GM10266 (cell line): ENCODE data around the gene MYEOV.

Source experiments
- DNase-seq: peaks from one replicate; pipeline ENCODE4 v3.0.0; 2012; ENCODE audit errors: extremely low spot score
- TF ChIP-seq, protein P1 (sequence below): IDR thresholded peaks from 2 replicates; pipeline ENCODE4 v1.5.1; 2012; ENCODE audit warnings: mild to moderate bottlenecking, low read depth; ENCODE audit not compliant: control insufficient read depth, insufficient read depth; ENCODE audit errors: missing control alignments

Gene MYEOV

DNA sequence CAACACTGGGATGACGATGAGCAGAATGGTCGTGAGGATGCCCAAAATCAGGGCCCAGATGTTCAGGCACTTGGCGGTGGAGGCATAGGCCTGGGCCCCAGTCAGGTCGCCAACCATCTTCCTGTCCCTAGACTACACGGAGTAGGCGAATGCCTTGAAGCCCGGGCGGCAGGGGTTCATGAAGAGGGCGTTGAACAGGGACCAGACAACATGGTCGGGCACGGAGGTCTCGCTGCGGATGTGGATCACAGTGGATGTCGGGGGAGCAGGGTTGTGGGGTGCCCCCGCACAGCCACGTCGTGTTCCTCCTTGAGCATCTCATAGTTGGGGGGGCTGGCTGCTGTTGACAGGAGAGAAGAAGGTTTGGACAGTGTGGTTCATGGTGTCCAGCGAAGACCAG, 9.5 kb downstream of the MYEOV start:
- TF ChIP-seq, protein P1, sequence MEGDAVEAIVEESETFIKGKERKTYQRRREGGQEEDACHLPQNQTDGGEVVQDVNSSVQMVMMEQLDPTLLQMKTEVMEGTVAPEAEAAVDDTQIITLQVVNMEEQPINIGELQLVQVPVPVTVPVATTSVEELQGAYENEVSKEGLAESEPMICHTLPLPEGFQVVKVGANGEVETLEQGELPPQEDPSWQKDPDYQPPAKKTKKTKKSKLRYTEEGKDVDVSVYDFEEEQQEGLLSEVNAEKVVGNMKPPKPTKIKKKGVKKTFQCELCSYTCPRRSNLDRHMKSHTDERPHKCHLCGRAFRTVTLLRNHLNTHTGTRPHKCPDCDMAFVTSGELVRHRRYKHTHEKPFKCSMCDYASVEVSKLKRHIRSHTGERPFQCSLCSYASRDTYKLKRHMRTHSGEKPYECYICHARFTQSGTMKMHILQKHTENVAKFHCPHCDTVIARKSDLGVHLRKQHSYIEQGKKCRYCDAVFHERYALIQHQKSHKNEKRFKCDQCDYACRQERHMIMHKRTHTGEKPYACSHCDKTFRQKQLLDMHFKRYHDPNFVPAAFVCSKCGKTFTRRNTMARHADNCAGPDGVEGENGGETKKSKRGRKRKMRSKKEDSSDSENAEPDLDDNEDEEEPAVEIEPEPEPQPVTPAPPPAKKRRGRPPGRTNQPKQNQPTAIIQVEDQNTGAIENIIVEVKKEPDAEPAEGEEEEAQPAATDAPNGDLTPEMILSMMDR = no peak
- no peak for DNase-seq

DNA sequence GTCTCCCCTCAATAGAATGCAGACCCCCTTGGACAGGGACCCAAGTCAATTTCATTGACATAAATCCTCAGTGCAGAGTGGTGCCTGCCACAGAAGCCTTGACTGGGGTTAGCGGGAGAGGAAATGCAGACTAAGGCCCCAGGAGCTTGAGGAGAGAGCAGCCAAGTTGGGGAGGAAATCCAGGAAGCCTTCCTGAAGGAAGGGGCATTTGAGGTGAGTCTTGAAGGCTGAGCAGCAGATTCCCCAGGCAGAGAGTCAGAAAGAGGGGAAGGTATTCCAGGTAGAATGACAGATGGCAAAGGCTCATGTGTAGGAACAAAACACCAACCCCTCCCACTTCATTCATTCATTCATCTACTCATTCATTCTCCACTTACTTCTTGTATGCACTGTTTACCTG, 10.3 kb downstream of the MYEOV start:
- TF ChIP-seq, protein P1 = no peak
- no peak for DNase-seq

DNA sequence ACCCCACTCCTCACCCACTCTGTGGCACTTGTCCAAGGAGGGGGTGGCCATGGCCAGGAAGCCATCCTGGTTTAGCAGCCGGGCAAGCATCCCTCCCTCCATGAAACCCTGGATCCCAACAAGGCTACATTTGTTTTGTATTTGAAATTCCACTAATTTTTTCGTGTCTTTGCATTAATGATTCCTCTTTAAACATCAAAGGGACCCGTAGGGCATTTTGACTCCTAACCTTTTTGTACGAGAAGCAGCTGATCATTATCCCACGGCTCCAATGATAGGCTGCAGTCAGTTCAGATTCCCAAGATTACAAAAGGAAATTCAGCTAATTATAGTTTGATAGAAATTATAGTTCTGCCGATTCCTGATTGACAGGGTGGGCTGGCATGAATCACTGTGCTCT, 10.7 kb downstream of the MYEOV start:
- TF ChIP-seq, protein P1 = no peak
- no peak for DNase-seq

DNA sequence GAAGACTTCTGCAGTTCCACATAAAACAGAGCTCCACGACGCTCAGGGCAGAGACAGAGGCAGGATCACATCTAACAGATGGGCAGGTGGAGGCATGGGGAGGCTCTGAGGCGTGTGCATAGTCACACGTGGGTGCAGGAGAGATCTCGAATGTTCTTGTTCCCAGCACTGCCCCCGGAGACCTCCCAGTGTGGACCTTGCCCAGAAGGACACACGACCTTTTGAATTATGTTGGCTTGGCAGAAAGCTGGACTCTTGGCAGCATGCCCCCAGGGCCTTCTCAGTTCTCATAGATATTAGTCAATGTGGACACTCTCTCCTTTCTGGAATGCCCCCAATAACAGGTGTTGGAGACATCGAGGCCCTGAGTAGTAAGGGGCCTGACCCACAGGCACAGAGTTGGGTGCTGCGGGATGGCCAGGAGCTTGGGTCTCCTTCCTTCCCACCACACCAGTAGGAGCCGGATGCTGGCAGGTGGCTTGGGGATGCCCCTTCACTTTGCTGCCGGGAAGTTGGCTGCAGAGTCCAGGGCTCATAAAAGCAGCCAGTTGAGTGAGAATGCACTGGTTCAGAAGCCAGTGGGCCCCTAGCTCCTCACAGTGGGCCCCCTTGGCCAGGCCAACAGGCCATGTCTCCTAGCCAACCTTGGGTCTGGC, 12.1 kb downstream of the MYEOV start:
- no peak for DNase-seq
- TF ChIP-seq, protein P1 = no peak

DNA sequence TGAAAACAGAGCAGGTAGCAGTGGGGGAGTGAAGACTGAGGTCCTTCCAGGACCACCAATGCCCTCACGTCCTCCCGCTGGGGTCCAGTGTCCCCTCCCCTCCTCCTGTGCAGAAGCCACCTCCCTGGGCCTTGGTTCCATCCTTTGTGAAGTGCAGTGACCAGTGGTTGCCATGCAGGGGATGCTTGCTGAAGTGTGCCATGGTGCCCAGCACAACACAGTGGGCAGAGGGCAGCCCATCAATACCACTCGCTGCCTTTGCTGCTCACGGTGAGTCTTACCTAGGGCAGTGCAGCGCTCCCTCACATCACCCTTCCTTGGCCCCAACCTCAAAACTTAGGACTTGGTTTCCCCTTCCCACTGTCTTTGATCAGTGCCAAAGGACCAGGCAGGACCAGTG, 12.9 kb downstream of the MYEOV start:
- TF ChIP-seq, protein P1 = no peak
- no peak for DNase-seq

DNA sequence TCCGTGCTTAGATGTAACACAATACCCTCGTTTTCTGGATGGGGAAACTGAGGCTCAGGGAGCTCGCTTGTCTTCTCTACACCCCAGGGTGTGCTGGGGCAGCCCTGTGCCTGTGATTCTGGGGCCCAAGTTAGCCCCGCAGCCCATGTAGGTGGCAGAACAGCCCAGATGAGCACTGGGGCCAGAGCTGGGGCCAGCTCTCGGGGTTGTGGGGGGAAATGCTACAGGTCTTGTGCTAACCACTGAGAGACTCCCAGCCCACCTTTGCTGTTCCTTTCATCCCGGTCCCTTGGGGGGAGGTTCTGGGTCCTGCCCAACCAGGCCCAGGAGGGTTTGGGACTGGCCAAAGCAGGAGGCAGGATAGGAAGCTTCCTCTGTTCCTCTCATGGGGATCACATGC, 13.5 kb downstream of the MYEOV start:
- TF ChIP-seq, protein P1 = no peak

DNA sequence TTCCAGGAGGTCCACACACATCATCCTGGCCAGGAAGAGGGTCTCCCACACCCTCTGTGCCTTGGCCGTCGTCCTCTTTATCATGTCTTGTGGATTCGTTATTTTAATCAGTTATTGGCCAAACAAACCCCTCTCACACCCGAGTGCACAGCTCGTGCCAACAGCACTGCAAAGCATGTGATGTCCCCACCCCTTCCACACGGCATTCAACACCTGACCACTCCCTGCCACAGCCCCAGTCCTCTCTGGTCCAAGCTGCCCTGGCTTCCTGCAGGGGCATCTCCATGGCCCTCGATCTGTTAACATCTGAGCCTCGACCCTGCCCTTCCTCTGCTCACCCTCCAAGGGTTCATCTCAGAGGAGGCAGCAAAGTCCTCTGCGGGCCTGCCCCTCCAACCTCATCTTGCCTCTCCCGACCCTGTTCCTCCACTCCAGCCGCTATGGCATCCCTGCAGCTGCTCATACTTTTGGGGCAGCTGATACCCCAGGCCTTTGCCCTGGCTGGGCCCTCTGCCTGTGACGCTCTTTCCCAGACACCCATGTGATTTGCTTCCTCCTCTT, 14.0 kb downstream of the MYEOV start:
- no peak for DNase-seq
- TF ChIP-seq, protein P1 = no peak

More for the DNA sequence above, 13.5 kb downstream of the MYEOV start:
- no peak for DNase-seq
